Measurements from ENCODE around the gene TNC. TPM values are rescaled to one million over a fixed set of nuclear protein-coding genes. Genes with fewer than 3 reads are reported as not detected.

TNC gene
- polyA plus RNA-seq, 1 of the 3 experiments (the other 2 are of a cell fraction): 805 TPM

DNA sequence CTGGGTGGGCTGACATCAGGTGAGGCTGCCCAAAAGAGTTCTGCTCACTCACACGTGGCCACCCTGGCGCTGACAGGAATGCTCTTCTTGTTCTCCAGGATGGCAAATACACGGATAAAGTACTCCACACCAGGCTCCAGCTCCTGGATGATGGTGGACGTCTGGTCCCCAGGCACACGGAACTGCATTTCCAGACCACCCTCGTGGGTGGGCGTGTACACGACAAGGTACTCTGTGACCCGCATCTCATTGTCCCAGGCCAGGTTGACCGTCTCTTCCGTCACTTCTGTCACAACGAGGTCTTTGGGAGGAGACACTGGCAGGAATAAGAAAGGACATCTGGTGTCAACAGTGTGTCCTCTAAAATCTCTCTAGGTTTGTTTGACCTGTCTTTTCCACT, 33.8 kb downstream of the TNC start (continued):
- TF ChIP-seq GABPA (IDR thresholded peaks at IDR 0.05; ENCODE audit: low read depth) (no peak), ELF1 (IDR thresholded peaks at IDR 0.05) (no peak), RXRA (IDR thresholded peaks at IDR 0.05; ENCODE audit: borderline replicate concordance, low read depth) (no peak), TEAD4 (IDR thresholded peaks at IDR 0.05; ENCODE audit: borderline replicate concordance, insufficient read depth) (no peak), TAF1 (IDR thresholded peaks at IDR 0.05; ENCODE audit: borderline replicate concordance, low read depth, low read length) (no peak)
- TF ChIP-seq, protein P1, sequence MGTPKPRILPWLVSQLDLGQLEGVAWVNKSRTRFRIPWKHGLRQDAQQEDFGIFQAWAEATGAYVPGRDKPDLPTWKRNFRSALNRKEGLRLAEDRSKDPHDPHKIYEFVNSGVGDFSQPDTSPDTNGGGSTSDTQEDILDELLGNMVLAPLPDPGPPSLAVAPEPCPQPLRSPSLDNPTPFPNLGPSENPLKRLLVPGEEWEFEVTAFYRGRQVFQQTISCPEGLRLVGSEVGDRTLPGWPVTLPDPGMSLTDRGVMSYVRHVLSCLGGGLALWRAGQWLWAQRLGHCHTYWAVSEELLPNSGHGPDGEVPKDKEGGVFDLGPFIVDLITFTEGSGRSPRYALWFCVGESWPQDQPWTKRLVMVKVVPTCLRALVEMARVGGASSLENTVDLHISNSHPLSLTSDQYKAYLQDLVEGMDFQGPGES (IDR thresholded peaks at IDR 0.05; ENCODE audit: low read depth, low read length): no peak
- TF ChIP-seq, protein P2, sequence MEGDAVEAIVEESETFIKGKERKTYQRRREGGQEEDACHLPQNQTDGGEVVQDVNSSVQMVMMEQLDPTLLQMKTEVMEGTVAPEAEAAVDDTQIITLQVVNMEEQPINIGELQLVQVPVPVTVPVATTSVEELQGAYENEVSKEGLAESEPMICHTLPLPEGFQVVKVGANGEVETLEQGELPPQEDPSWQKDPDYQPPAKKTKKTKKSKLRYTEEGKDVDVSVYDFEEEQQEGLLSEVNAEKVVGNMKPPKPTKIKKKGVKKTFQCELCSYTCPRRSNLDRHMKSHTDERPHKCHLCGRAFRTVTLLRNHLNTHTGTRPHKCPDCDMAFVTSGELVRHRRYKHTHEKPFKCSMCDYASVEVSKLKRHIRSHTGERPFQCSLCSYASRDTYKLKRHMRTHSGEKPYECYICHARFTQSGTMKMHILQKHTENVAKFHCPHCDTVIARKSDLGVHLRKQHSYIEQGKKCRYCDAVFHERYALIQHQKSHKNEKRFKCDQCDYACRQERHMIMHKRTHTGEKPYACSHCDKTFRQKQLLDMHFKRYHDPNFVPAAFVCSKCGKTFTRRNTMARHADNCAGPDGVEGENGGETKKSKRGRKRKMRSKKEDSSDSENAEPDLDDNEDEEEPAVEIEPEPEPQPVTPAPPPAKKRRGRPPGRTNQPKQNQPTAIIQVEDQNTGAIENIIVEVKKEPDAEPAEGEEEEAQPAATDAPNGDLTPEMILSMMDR (IDR thresholded peaks at IDR 0.05): no peak
- TF ChIP-seq, protein P3, sequence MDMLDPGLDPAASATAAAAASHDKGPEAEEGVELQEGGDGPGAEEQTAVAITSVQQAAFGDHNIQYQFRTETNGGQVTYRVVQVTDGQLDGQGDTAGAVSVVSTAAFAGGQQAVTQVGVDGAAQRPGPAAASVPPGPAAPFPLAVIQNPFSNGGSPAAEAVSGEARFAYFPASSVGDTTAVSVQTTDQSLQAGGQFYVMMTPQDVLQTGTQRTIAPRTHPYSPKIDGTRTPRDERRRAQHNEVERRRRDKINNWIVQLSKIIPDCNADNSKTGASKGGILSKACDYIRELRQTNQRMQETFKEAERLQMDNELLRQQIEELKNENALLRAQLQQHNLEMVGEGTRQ (IDR thresholded peaks at IDR 0.05; ENCODE audit: borderline replicate concordance, low read depth, low read length): no peak

DNA sequence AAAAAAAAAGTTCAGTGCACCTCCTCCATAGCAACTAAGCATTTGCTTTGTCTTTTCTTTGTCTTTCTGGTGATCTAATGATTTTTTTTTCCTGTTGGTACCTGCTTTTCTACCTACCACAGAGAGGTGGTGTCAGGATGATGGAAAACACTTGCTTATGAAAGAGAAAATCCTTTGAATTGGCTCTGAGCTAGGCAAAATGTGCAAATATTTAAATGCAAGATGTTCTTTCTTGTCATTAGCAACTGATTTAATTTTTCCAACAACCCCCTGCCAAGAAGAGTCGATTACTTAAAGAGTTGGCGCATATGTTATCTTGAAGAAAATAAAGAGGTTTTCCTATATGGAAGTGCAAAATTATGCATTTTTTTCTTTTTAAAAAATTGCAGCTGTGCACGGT, 37.7 kb downstream of the TNC start:
- CTCF ChIA-PET: no interaction called here
- H3K4me2 ChIP-seq: no peak overlapping the region
- peaks cover 85 to 91% of the 10 kb centered on the region in 2 experiments for H3K36me3 ChIP-seq (replicated peaks in 1 of 2; ENCODE audit: control insufficient read depth in 1 of 2, insufficient read depth in 2 of 2, low read length in 1 of 2)
- H3K9me2 ChIP-seq: no peaks in the 10 kb centered on the region
- no peak overlapping the region for H3K27ac ChIP-seq (ENCODE audit: low read depth in 2 of 2, low read length in 1 of 2)
- H4K20me1 ChIP-seq (ENCODE audit: insufficient read depth): 0 out of 2 replicates have a peak, but pooled peaks cover 2% of the 10 kb centered on the region
- POLR2A ChIA-PET: no interaction called here
- peaks cover 12% of the 10 kb centered on the region for H3K79me2 ChIP-seq (ENCODE audit: insufficient read depth)
- H3F3A ChIP-seq (replicated peaks; ENCODE audit: insufficient read depth): peaks cover 37% of the 10 kb centered on the region
- no peaks in the 10 kb centered on the region for H3K4me1 ChIP-seq (ENCODE audit: control insufficient read depth in 1 of 2, insufficient read depth in 2 of 2, low read depth in 1 of 2, low read length in 1 of 2)
- no peak overlapping the region for H3K4me3 ChIP-seq (ENCODE audit: low read depth in 2 of 2, low read length in 1 of 2)
- 96% methylated on average over 3 of the region's 3 CpGs for WGBS (ENCODE audit: low lambda C conversion rate)
- no peak overlapping the region for H2AFZ ChIP-seq (ENCODE audit: low read depth)
- no peak for DNase-seq
- H3K9ac ChIP-seq: no peak overlapping the region
- H3K27me3 ChIP-seq (ENCODE audit: insufficient read depth): no peaks in the 10 kb centered on the region
- no peaks in the 10 kb centered on the region for H3K9me3 ChIP-seq
- TF ChIP-seq SMC3 (IDR thresholded peaks at IDR 0.05; ENCODE audit: low read depth, low read length) (no peak), NRF1 (IDR thresholded peaks at IDR 0.05; ENCODE audit: low read depth, low read length) (no peak), POLR2AphosphoS5 (IDR thresholded peaks at IDR 0.05; ENCODE audit: low read depth, low read length) (no peak)

DNA sequence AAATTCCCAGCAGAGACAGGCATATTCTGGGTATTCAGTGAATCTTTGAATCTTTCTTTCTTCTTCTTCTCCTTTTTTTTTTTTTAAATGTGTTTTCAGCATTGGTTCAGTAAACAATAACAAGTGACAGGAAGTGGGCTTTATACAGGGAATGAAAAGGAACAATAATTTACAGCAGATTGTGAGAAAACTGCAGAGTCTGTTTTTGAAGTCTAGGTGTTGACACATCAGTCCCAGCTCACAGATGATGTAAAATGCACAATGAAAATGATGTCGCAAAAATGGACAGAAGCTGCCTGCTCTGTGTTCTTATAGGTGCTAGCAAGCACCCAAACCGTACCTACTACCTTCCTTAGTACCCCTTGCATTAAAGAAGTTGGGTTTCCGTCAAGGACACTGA, 38.8 kb downstream of the TNC start:
- Histone ChIP-seq H3K9me3 (no peaks in the 10 kb centered on the region), H2AFZ (ENCODE audit: low read depth) (no peak overlapping the region), H3K4me3 (ENCODE audit: low read depth in 2 of 2, low read length in 1 of 2) (no peak overlapping the region), H3K9ac (no peak overlapping the region), H3K27me3 (ENCODE audit: insufficient read depth) (no peaks in the 10 kb centered on the region), H3K79me2 (ENCODE audit: insufficient read depth) (peaks cover 3% of the 10 kb centered on the region; the same call in 1 of the 2 replicates), H3K4me2 (no peak overlapping the region), H3K9me2 (no peaks in the 10 kb centered on the region), H3K4me1 (ENCODE audit: control insufficient read depth in 1 of 2, insufficient read depth in 2 of 2, low read depth in 1 of 2, low read length in 1 of 2) (no peaks in the 10 kb centered on the region), H3F3A (replicated peaks; ENCODE audit: insufficient read depth) (peaks cover 39% of the 10 kb centered on the region), H3K36me3 (replicated peaks in 1 of 2; ENCODE audit: control insufficient read depth in 1 of 2, insufficient read depth in 2 of 2, low read length in 1 of 2) (peaks cover 85 to 97% of the 10 kb centered on the region in 2 experiments), H4K20me1 (ENCODE audit: insufficient read depth) (no peaks in the 10 kb centered on the region), H3K27ac (ENCODE audit: low read depth in 2 of 2, low read length in 1 of 2) (no peak overlapping the region)
- WGBS (ENCODE audit: low lambda C conversion rate): 97% methylated on average over 3 of the region's 3 CpGs
- DNase-seq: no peak
- TF ChIP-seq MEF2A (IDR thresholded peaks at IDR 0.05; ENCODE audit: borderline replicate concordance, low read depth) (no peak), SMC3 (IDR thresholded peaks at IDR 0.05; ENCODE audit: low read depth, low read length) (no peak), POLR2AphosphoS5 (IDR thresholded peaks at IDR 0.05; ENCODE audit: low read depth, low read length) (no peak), RFX5 (IDR thresholded peaks at IDR 0.05; ENCODE audit: low read length) (no peak), TEAD4 (IDR thresholded peaks at IDR 0.05; ENCODE audit: borderline replicate concordance, insufficient read depth) (no peak), YY1 (IDR thresholded peaks at IDR 0.05; ENCODE audit: low read depth) (no peak), FOSL2 (IDR thresholded peaks at IDR 0.05; ENCODE audit: borderline replicate concordance, low read depth) (no peak), GABPA (IDR thresholded peaks at IDR 0.05; ENCODE audit: low read depth) (no peak), FOXM1 (IDR thresholded peaks at IDR 0.05; ENCODE audit: low read depth) (no peak), EP300 (IDR thresholded peaks at IDR 0.05; ENCODE audit: borderline replicate concordance in 1 of 2, low read depth in 1 of 2, low read length in 1 of 2) (no peak)
- TF ChIP-seq, protein P3 (IDR thresholded peaks at IDR 0.05; ENCODE audit: borderline replicate concordance, low read depth, low read length): no peak
- TF ChIP-seq, protein P4, sequence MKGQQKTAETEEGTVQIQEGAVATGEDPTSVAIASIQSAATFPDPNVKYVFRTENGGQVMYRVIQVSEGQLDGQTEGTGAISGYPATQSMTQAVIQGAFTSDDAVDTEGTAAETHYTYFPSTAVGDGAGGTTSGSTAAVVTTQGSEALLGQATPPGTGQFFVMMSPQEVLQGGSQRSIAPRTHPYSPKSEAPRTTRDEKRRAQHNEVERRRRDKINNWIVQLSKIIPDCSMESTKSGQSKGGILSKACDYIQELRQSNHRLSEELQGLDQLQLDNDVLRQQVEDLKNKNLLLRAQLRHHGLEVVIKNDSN (IDR thresholded peaks at IDR 0.05; ENCODE audit: borderline replicate concordance, low read depth): no peak
- POLR2A ChIA-PET: no interaction called here
- CTCF ChIA-PET: no interaction called here

All from SK-N-SH (cell line).